Amygdala (tissue), 56 donors: ENCODE results near the gene ENKUR.

Source experiments
- DNase-seq, 56 donors: peaks; one replicate each; lab custom pipeline; 2025; lab: John Stamatoyannopoulos, UW

The ENKUR gene, protein sequence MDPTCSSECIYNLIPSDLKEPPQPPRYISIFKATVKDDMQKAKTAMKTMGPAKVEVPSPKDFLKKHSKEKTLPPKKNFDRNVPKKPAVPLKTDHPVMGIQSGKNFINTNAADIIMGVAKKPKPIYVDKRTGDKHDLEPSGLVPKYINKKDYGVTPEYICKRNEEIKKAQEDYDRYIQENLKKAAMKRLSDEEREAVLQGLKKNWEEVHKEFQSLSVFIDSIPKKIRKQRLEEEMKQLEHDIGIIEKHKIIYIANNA

DNA sequence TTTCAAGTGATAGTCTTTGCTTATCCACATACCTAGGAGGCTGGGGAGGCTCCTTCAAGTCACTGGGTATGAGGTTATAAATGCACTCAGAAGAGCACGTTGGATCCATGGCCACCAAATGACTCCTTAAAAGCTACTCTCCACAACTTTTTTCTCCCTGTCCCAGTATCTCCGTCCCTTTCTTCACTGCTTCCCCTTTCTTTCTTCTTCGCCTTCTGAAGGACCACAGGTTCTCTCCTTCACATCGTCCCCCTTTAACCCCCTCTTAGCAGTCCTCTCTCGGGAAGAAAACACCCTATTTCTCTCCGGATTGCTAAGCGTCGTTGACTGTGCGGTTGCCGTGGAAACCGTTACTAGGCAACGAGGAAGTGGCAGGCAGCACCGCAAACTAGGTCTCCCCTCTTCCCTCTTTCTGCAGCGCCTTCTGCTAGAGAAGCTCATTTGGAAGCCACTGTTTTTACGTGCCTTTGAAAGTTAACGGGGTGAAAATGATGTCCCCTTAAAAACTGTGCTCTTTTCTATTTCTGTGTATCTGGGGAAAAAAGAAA is at the start of gene ENKUR:
Gene ENKUR, minus strand, starts transcription at position 331 of the 548 bp plus-strand sequence. Its CDS starts 222 bp downstream, at position 109.
- peak; percentile 12 to 95 (median 84) for DNase-seq

DNA sequence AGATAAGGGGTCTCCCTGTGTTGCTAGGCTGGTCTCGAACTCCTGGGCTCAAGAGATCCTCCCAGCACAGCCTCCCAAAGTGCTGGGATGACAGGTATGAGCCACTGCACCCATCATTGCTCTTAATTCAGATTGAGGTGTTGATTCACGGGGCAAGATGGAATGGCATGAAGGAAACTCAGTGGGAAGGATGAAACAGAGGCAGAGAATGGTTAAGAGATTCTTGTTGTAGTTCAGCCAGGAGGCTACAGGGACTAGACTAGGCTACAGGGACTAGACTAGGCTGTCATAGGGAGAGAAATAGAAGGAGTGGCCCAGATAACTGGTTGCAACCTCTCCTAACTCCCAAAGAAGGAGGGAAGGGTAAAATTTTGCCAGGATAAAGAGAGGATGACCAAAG is 48.4 kb upstream of the ENKUR start:
- no peak for DNase-seq

DNA sequence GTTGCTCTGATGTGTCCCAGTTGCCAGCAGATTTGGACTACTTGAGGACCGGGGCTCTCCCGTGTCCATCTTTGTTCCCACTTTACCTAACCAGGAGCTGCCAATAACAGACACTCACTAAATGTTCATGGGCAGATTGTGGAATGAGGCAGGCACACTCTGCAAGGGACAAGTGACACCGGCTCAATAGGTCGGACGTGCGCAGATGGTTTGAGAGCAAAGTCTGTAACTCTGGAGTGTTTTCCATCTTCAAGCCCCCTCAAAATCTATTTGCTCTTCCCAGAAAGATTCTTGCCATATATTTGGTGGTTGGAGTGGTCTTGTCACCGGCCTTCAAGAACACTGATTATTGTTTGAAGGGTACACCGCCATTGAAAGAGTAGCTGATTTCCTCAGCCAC is 47.7 kb upstream of the ENKUR start:
- DNase-seq: no peak

DNA sequence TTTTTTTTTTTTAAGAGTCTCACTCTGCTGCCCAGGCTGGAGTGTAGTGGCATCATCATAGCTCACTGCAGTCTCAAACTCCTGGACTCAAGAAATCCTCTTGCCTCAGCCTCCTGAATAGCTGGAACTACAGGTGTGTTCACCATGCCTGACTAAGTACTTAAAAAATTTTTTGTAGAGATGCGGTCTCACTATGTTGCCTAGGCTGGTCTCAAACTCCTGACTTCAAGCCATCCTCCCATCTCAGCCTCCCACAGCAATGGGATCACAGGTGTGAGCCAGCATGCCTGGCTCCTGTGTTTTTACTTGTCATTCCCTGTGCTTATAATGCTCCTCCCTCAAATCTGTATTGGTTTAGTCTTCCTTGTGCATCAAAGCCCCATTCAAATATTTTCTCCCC is 47.2 kb upstream of the ENKUR start:
- DNase-seq: no peak

DNA sequence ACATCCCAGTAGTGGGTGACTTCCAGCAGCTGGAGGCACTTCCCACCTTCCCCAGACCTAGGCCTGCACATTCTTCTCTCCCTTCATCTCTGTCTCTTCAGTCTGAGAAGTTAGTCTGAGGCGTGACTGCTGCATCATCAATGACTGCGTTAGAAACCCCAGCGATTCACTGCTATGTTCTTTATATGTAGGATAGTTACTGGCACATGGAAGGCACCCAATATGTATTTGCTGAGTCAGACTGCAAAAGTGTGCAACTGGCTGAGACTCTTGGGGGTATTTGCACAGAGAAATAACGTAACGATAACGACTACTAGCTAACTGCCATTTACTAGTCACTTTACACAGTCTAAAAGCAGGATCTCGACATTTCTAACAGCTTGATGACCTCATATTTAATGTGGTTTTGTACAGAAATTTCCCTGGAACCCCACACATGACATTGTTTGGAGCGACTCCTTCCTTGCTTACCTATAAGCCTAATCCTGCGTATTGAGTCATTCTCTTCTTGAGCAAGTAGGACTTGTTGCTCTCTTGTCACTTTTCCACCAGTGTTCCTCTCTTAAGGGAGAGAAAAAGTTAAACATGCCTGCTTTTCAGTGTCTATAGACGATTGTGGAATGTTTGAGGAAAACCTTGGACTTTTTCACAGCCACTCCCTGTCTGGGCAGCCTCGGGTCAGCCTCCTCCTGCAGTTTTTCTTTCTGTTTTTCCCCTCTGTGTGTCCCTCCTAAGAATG is 45.9 kb upstream of the ENKUR start:
- no peak for DNase-seq

DNA sequence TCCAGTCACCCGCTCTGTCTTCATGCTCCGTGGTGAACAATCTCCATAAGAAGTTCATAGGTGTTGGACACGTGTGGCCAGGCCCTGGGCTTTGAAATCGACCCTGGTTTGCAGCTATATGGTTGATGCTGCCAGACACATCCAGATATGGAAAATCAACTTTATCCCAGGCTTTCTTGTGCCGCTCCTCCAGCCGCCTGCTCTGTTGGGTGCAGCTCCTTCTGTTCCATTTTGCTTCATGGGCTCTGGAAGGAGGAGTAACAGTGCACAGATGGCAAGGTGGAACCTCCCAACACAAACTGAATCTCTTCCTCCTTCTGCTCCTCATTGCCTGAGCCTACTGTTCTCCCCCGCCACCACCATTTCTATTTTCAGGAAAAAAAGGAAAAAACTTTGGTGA is 45.2 kb upstream of the ENKUR start:
- DNase-seq: peak in 4 of 56 donors; percentile 6 to 39 (median 24)

DNA sequence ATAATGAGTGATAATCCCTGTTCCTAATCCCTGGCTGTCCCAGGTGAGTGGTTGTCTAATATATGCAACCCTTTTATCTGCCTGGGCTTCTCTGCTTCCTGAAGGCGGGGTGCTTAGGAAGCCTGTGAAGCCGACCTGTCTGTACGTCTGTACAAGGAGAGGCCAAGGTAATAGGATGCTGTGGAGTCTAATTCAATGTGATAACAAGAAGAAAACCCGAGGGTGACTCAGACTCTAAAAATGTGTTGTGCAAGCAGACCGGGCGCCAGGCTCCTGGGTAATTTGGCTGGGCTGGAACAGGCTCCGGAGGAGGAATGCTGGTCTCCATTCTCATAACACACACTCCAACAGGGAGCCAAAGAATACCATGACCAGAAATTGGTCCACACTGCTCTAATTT is 44.0 kb upstream of the ENKUR start:
- DNase-seq: peak in 3 of 56 donors; percentile 4 to 25 (median 4)

DNA sequence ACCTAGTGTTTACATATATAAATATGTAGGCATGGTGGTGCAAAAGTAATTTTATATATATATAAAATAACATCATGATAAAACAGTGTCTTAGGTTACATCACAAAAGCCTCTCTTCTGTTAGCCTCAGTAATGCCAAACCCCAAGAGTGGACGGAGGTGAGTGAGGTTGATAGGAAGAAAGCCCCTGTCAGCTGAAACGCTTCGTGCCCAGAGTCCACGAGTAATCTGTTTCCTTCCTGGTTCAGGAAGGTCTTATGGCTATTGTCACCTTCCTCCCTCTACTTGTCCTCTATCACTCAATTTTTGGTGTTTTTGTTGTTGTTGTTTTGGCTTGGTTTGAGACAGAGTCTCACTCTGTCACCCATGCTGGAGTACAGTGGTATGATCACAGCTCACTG is 41.9 kb upstream of the ENKUR start:
- no peak for DNase-seq

DNA sequence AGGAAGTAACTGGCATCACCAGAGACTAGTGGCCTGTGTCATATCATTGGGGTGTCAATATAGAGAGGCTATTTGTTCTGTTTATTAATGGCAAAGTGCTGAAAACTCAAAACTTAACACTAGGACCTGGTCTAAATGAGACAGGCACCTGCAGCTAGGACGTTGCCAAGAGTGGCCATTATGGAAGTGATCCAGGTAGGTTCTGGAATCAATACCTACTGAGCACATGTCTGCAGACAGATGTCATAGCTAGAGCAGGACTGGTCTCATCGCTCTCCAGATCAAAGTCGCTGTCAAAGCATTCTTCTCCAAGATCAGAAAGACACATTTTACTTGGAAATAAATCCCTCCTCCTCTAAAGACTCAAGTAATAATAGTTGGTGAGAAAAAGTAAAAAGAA is 40.8 kb upstream of the ENKUR start:
- no peak for DNase-seq

DNA sequence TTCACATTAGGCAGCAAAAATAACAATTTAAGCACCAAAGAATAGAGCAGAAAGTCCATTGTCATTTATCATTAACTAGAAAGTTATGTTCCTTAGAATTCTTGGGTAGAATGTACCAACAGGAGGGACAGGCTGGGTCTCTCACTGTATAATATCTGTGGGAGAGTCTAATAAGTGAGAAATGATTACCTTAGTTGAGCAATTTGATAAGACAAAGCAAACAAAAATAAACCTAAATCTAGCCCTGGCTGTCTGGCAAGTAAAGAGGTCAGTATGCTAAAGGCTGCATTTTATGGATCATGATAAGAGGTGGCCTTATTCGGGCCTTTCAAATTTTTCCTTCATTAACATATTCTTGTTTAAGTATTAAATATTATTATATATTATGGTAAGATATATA is 36.1 kb upstream of the ENKUR start:
- no peak for DNase-seq

DNA sequence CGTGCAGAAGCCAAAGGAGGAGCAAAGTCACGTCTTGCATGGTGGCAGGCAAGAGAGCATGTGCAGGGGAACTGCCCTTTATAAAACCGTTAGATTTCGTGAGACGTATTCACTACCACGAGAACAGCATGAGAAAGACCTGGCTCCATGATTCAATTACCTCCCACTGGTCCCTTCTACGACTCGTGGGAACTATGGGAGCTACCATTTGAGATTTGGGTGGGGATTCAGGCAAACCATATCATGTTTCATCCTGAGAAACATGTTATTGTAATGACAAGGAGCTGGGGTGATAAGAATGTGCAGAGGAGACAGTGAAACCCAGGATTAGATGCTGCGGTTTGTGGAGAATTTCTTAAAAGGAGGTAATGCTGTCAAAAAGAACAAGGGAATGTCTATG is 34.4 kb upstream of the ENKUR start:
- no peak for DNase-seq

DNA sequence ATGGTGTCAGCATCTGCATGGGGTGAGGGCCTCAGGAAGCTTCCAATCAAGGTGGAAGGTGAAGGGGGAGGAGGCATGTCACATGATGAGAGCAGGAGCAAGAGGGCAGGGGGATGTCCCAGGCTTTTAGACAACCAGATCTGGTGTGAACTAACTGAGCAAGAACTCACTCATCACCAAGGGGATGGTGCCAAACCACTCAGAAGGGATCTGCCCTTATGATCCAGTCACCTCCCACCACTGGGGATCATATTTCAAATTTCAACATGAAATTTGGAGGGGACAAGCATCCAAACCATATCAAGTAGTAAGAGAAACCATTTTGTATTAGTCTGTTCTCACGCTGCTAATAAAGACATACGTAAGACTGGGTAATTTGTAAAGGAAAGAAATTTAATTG is 34.0 kb upstream of the ENKUR start:
- DNase-seq: no peak

DNA sequence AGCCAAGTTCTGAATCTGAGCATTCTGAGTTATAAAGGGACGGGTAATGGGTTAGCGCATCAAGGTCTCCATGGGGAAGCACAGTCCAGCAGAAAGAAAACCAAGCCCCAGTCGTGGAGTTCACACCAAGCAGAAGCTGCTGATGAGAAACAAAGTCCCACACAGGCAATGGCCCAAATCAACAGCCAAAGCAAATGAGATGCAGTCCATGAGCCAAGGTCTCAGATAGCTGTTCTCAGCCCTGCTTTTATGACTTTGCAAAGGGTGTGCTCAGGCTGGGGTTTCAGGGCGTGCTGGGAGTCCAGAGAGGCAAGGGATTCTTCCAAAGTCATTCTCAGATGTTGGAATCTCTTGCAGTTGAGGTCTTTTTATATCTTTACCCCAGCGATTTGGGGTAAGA is 32.5 kb upstream of the ENKUR start:
- DNase-seq: peak in 5 of 56 donors; percentile 2 to 8 (median 4)

DNA sequence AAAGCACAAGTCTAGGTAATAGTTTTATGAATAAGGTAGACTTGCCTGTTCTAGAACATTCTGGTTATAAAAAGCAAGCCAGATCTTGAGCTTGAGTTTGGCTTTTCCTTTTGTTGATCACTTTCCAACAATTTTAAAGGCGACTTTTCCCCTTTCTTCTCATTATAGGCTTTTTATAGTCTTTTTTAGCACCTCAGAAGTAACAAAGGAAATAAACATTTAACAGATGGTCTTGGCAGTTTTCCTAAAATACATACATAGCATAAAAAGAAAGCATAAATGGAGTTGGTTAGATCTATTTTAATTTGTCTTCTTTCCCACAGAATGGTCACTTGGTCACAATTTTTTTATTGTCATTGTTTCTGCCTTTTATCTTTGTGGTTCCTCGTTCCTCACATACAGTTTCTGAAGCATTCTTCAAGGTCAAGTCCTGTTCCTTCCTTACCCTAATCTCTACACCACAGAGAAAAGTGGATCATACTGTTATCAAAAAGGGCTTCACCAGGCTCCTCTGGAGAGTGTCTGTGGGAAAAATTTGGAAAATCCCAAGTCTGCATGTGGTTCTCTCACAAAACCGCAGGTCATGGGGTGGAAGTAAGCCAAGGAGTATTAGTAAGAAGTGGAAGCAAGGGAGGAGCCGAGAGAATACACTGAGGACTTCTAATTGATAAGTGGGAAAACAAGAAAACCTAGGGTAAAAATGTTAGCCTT is 31.8 kb upstream of the ENKUR start:
- DNase-seq: no peak

DNA sequence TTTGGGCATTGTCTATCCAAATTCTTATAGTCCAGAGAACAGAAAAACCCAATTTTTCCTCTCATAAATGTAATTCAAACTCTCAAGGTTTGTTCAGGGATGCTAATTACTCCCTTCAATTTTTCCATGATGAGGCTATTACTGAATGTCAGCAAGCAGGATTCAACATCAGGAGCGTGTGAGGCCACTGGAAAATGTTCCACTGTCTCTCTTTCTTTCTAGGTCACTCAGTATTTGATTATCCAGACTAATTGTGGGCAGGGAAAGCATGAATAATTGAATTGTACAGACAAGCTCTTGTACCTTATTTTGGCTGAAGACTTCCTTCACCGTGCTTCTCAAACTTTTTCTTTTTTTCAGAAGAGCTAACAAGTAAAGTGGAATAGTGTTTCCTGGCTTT is 31.1 kb upstream of the ENKUR start:
- peak in 1 of 56 donors; percentile 5 for DNase-seq

DNA sequence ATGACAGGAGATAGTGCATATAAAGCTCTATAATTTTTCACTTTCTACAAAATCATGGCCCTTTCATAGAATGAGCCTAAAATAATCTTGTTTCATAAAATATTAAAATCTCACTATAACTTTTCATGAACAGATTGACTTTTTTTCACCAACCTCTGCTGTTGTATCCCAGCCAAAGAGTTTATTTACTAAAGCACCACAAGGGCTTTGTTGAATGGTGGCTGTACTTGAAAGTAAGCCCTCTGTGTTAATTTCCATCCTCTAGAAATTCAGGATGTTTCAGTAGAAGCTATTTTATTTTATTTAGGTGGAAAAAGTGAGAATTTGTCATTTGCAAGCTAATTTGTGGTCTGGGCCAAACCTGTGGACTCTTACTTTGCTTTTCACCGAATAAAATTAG is 30.7 kb upstream of the ENKUR start:
- no peak for DNase-seq

DNA sequence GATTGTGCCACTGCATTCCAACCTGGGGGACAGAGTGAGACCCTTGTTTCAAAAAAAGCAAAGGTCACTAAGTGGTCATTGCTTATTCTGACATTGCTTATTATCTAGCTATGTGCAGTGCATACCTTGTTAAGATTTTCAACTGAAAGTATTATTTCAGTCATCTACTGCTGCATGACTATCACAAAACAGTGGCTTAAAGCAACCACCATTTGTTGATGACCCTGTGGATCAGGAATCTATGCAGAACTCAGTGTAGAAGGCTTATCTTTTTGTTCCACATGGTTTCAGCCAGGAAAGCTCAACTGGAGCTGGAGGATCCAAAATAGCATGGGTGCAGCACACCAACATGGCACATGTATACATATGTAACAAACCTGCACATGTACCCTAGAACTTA is 23.6 kb upstream of the ENKUR start:
- no peak for DNase-seq

DNA sequence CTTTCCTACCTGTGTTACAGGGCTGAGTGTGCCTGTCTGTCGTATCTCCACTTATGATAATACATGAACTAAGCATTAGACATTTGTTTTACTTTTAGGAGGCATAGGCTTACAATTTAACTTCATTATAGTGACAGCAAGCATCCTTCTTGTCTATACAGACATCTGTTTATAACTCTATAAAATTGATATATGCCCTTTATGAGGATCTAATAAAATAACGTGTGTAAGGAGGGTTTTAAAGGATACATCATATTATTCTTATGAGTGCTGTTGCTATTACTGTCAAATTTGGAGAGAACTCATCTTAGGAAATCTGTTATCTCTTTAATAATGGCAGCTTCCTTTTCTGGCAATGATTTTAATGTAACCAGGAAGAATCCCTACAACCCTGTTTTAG is 22.4 kb upstream of the ENKUR start:
- no peak for DNase-seq

DNA sequence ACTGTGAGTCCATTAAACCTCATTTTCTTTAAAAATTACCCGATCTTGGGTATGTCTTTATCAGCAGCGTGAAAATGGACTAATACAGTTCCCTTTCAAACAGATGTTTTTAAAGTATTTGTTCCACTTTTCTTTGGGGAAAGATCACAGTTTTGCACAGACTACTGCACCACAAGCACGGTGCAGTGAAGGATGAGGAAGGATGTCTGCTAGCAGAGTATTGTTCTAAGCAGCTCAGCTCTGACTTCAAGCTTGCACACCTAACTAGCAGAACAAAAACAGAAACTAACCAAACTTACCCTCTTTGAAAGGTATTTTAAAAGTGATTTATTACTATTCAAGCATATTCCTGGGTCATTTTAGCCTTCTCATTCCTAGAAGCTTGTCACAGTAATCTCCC is 20.4 kb upstream of the ENKUR start:
- no peak for DNase-seq

DNA sequence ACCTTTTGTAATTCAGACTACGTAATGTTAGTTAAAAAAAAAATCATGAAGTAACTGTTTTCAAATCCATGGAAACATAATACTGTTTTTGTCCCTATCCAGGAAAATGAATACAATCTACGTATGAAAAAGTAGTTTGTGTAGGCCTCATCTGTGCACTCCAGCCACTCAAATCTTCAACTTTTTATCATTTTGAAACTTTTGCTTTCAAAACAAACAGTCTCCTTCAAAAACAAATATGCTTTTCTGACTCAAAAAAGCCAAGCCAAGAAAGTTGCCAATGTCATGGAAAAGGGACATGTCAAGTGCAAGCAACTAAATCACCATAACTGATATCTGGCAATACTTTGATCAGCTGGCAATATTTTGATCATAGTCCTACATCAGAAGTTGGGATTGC is 13.6 kb upstream of the ENKUR start:
- no peak for DNase-seq

DNA sequence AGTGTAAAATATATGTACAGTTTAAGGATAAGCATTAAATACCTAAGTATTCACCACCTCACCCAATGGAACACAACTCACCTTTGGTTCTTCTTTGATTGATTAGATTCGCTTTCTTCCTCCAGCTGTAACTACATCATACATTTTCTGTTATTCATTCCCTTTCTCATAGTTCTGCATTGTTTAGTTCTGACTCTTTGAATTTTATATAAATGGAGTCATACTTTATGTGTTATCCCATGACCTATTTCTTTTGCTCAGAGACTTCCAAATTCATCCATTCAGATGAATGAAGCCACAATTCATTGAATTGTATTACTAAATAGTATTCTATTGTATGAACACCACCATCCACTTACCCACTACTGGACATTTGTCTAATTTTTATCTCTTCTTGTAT is 12.8 kb upstream of the ENKUR start:
- DNase-seq: no peak
